A375 (cell line): ENCODE results near the gene COPS2. TPM values are rescaled to one million over a fixed set of nuclear protein-coding genes. Genes with fewer than 3 reads are reported as not detected.

Source experiments
- small RNA-seq: library from RNA; depleted of rRNA; stranded (forward); fragments of <200 nt; gene quantifications from one replicate; pipeline ENCODE3, GENCODE V24; 2014
- total RNA-seq: library from RNA; depleted of rRNA; stranded (reverse); fragments of >200 nt; shearing (Covaris generic); gene quantifications from 2 replicates; pipeline ENCODE4 v1.2.3, GENCODE V29; 2014; rRNA removed

The COPS2 gene
- total RNA-seq: 58.1 and 84.6 TPM in 2 replicates

GRCh38 chr15:49155110-49155833 is at the start of gene COPS2:
COPS2 (minus strand) TSS chr15:49155599; CDS start chr15:49155578, 21 bp downstream.

GRCh38 chr15:49169880-49170597 is 14.6 kb upstream of the COPS2 start, which contains the start of gene GALK2:
GALK2 (plus strand) TSS chr15:49170247; CDS start chr15:49170323, 76 bp downstream.

Small RNA genes lying within 50 kb of the gene (small RNA-seq; reads per million reads assigned to genes)
- gene MIR4716 (not detected), gene RF00019 (not detected), gene RN7SL307P (not detected)

Other genes starting within 250 kb of the COPS2 start
- gene SHC4, start 191.7 kb downstream of the COPS2 start, total RNA-seq: 10.2 and 12.2 TPM in 2 replicates
- 12.7 and 16.6 TPM in 2 replicates for gene SECISBP2L, start 109.2 kb downstream of the COPS2 start, total RNA-seq
- 50.1 and 52.8 TPM in 2 replicates for gene GALK2, start 14.6 kb upstream of the COPS2 start, total RNA-seq